HepG2 (cell line): ENCODE measurements around the gene KLHDC4.

Experiments
- CTCF ChIP-seq: sonication (generic); formaldehyde crosslinking; IDR thresholded peaks from 2 replicates; pipeline ENCODE4 v1.5.0; 2020; ENCODE audit warnings: mild to moderate bottlenecking, missing genetic modification reagents, moderate library complexity
- JUNB ChIP-seq: sonication (generic); formaldehyde crosslinking; IDR thresholded peaks from 2 replicates; pipeline ENCODE4 v1.8.0; 2022; ENCODE audit warnings: missing genetic modification reagents, mild to moderate bottlenecking, borderline replicate concordance
- SRF ChIP-seq: IDR thresholded peaks from 2 replicates; pipeline ENCODE4 v1.6.1; 2011; ENCODE audit warnings: mild to moderate bottlenecking, low read depth, low read length, moderate library complexity
- ZNF326 ChIP-seq: sonication (generic); formaldehyde crosslinking; IDR thresholded peaks from 2 replicates; pipeline ENCODE4 v1.4.0; 2020; ENCODE audit warnings: missing genetic modification reagents, borderline replicate concordance

GRCh38 chr16:87712184-87712762 is 53.5 kb downstream of the KLHDC4 start:
- TF ChIP-seq ZNF326 (CRISPR knock-in tag) (no peak), JUNB (CRISPR knock-in tag) (no peak), SRF (no peak), CTCF (no peak)
